Neuronal stem cell (in vitro differentiated cells): ENCODE measurements around the gene VSTM4.

Experiments used
- DNase-seq: peaks from one replicate; pipeline ENCODE4 v3.0.0-alpha.2; 2013; ENCODE audit warnings: low spot score
- H2AFZ ChIP-seq: one replicate; pipeline ENCODE4 v1.6.1; 2013; ENCODE audit warnings: mild to moderate bottlenecking, low read length, inconsistent platforms
- H2AK5ac ChIP-seq: 2 replicates; pipeline ENCODE4 v1.6.1; 2013; ENCODE audit warnings: low read depth, mild to moderate bottlenecking, inconsistent platforms, low read length, moderate library complexity, mixed read lengths
- H2BK120ac ChIP-seq: 2 replicates; pipeline ENCODE4 v1.6.1; 2013; ENCODE audit warnings: low read depth, mild to moderate bottlenecking, inconsistent platforms, low read length, moderate library complexity, mixed read lengths
- H2BK12ac ChIP-seq: one replicate; pipeline ENCODE4 v1.6.1; 2013; ENCODE audit warnings: low read length, inconsistent platforms
- H2BK15ac ChIP-seq: 2 replicates; pipeline ENCODE4 v1.6.1; 2013; ENCODE audit warnings: mild to moderate bottlenecking, low read length, inconsistent platforms, mixed read lengths
- H2BK5ac ChIP-seq: one replicate; pipeline ENCODE4 v1.6.1; 2013; ENCODE audit warnings: inconsistent platforms, mild to moderate bottlenecking, low read length, moderate library complexity
- H3K14ac ChIP-seq: one replicate; pipeline ENCODE4 v1.6.1; 2013; ENCODE audit warnings: low read length, inconsistent platforms
- H3K18ac ChIP-seq: 2 replicates; pipeline ENCODE4 v1.6.1; 2013; ENCODE audit warnings: low read length, inconsistent platforms
- H3K23ac ChIP-seq: 2 replicates; pipeline ENCODE4 v1.6.1; 2013; ENCODE audit warnings: low read depth, mild to moderate bottlenecking, mixed read lengths, low read length, inconsistent platforms; ENCODE audit not compliant: poor library complexity
- H3K27ac ChIP-seq: replicated peaks from 3 replicates; pipeline ENCODE4 v1.5.1; 2013; ENCODE audit warnings: low read length, inconsistent platforms
- H3K27me3 ChIP-seq, 3 experiments: 2 replicates each; pipeline ENCODE4 v1.6.1; 2013; ENCODE audit warnings: low read length in 3 of 3, mild to moderate bottlenecking in 2 of 3, inconsistent platforms in 1 of 3, low read depth in 1 of 3, mixed read lengths in 1 of 3, moderate library complexity in 1 of 3; ENCODE audit not compliant: control insufficient read depth in 3 of 3, insufficient read depth in 3 of 3
- H3K36me3 ChIP-seq, 2 donors: replicated peaks in 1 of 2; 2 replicates each; pipeline ENCODE4 v1.6.1; 2013; ENCODE audit warnings: low read length in 2 of 2; ENCODE audit not compliant: control insufficient read depth in 2 of 2, insufficient read depth in 2 of 2
- H3K4ac ChIP-seq: 2 replicates; pipeline ENCODE4 v1.6.1; 2013; ENCODE audit warnings: inconsistent platforms, mild to moderate bottlenecking, low read length, moderate library complexity
- H3K4me1 ChIP-seq, 2 donors: 1 replicate in 1 of 2; 2 replicates in 1 of 2; pipeline ENCODE4 v1.6.1; 2013; ENCODE audit warnings: low read length in 2 of 2, low read depth in 1 of 2; ENCODE audit not compliant: control insufficient read depth in 2 of 2, insufficient read depth in 1 of 2
- H3K4me2 ChIP-seq: one replicate; pipeline ENCODE4 v1.6.1; 2013; ENCODE audit warnings: mild to moderate bottlenecking, low read length, inconsistent platforms; ENCODE audit not compliant: insufficient read depth, poor library complexity, severe bottlenecking
- H3K4me3 ChIP-seq, 2 donors: 2 replicates each; pipeline ENCODE4 v1.5.1; 2013; ENCODE audit warnings: low read length in 2 of 2, mild to moderate bottlenecking in 2 of 2, inconsistent platforms in 1 of 2, moderate library complexity in 1 of 2
- H3K79me1 ChIP-seq: one replicate; pipeline ENCODE4 v1.6.1; 2013; ENCODE audit warnings: low read depth, mild to moderate bottlenecking, inconsistent platforms, low read length, moderate library complexity
- H3K9ac ChIP-seq: one replicate; pipeline ENCODE4 v1.6.1; 2013; ENCODE audit warnings: mild to moderate bottlenecking, low read depth, low read length, inconsistent platforms; ENCODE audit not compliant: poor library complexity
- H3K9me3 ChIP-seq, 2 donors: replicated peaks in 1 of 2; 2 replicates each; pipeline versions ENCODE3 to v1.6.1; 2013; ENCODE audit warnings: low read length in 2 of 2, mild to moderate bottlenecking in 2 of 2, inconsistent platforms in 1 of 2, low read depth in 1 of 2, mixed read lengths in 1 of 2, moderate library complexity in 1 of 2; ENCODE audit not compliant: control insufficient read depth in 2 of 2, insufficient read depth in 1 of 2
- H4K8ac ChIP-seq: one replicate; pipeline ENCODE4 v1.6.1; 2013; ENCODE audit warnings: low read depth, mild to moderate bottlenecking, inconsistent platforms, low read length, moderate library complexity
- H4K91ac ChIP-seq: one replicate; pipeline ENCODE4 v1.6.1; 2013; ENCODE audit warnings: low read length, low read depth, mild to moderate bottlenecking, inconsistent platforms; ENCODE audit not compliant: poor library complexity
- WGBS, 2 donors: extraction: QIAGEN DNeasy Blood & Tissue Kit; methylation state at CpG; one replicate each; pipeline ENCODE4 v1.1.7; 2013; ENCODE audit warnings: missing lambda C conversion rate in 2 of 2, mixed read lengths in 1 of 2; ENCODE audit not compliant: insufficient read length in 2 of 2, insufficient replicate concordance in 1 of 2; ENCODE audit errors: extremely low coverage in 2 of 2; 5-methylcytosine and 5-hydroxymethylcytosine counted together

Gene VSTM4

DNA sequence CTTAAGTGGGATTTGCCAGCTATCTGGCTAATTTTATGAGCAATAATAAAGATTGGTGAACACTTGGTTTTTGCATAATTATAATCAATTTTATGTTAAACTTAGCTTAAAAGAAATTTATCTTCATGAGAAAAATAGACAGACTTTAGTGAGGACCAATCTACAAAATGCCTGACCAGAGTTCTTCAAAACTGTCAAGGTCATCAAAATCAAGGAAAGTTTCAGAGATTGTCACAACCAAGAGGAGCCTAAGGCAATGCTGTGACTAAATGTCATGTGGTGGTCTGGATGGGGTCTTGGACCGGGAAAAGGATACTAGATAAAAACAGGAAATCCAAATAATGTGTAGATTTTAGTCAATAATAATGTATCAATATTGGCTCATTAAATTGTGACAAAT is 36.2 kb upstream of the VSTM4 start:
- Histone ChIP-seq H4K8ac (no peak overlapping the region), H4K91ac (no peak overlapping the region), H3K23ac (no peak overlapping the region), H3K4me3 (no peak overlapping the region), H3K4me2 (no peak overlapping the region), H2AK5ac (no peak overlapping the region), H3K9ac (no peak overlapping the region), H3K36me3 (no peaks in the 10 kb centered on the region), H3K4ac (no peak overlapping the region), H3K9me3 (peaks cover 0 to 2% of the 10 kb centered on the region in 2 donors), H2BK15ac (no peak overlapping the region), H3K14ac (no peak overlapping the region), H3K4me1 (no peaks in the 10 kb centered on the region), H2BK12ac (no peak overlapping the region), H3K27ac (no peak overlapping the region), H2BK5ac (no peak overlapping the region), H3K79me1 (no peaks in the 10 kb centered on the region), H3K27me3 (peaks cover 0 to 12% (median 0%) of the 10 kb centered on the region in 3 experiments), H2AFZ (no peak overlapping the region), H2BK120ac (no peak overlapping the region), H3K18ac (no peak overlapping the region)
- WGBS, 2 donors, result no CpG with 5 or more reads among the region's 1 CpG
- DNase-seq, result no peak

DNA sequence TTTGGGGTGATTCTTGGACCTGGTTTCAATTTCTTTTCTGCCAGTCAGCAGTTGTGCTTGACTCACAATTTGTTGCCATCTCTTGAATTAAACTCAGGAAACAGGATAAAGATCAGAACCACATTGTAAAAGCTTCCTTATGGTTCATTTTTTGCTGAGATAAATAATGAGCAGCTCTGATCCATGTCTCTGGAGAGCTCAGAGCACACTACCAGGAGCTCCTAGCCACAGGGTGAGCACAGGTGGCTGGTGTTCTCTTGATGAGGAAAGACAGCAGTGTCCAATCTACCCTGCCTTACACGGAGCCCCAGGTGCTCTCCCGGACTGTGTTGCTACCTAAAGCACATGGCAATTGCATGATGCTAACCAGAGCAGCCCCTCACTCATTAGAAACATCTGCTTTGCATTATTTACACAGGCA is 35.7 kb upstream of the VSTM4 start:
- Histone ChIP-seq H2AK5ac (no peak overlapping the region), H3K27me3 (peaks cover 0 to 11% (median 0%) of the 10 kb centered on the region in 3 experiments), H3K4me3 (no peak overlapping the region), H2BK5ac (no peak overlapping the region), H2BK12ac (no peak overlapping the region), H3K18ac (no peak overlapping the region), H3K36me3 (no peaks in the 10 kb centered on the region), H3K4me2 (no peak overlapping the region), H2AFZ (no peak overlapping the region), H3K23ac (no peak overlapping the region), H2BK120ac (no peak overlapping the region), H3K4me1 (no peaks in the 10 kb centered on the region), H3K9ac (no peak overlapping the region), H4K8ac (no peak overlapping the region), H2BK15ac (no peak overlapping the region), H3K79me1 (no peaks in the 10 kb centered on the region), H3K4ac (no peak overlapping the region), H3K27ac (no peak overlapping the region), H3K14ac (no peak overlapping the region), H3K9me3 (peaks cover 0 to 2% of the 10 kb centered on the region in 2 donors), H4K91ac (no peak overlapping the region)
- DNase-seq, result no peak
- no CpG with 5 or more reads among the region's 2 CpGs for WGBS, 2 donors

DNA sequence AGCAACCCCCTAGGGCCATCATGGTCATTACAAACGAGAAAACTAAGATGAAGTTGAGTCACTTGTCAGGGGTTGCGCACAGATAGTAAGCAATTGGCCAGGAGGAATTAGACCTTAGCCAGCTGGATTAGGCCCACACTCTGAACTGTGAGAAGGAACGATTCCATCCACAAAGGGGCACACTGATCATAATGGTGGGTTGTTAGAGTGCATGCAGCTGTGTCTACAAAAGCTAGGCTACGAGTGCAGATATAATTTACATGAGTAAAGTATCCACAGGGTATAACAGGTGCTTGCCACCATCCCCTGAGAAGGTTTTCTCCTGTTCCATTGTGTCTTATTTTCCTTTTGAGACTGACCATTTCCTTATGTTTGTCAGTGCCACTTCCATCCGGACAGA is 35.1 kb upstream of the VSTM4 start:
- Histone ChIP-seq H3K4me1 (no peaks in the 10 kb centered on the region), H3K27ac (no peak overlapping the region)
- WGBS, 2 donors, result no CpG with 5 or more reads among the region's 5 CpGs

DNA sequence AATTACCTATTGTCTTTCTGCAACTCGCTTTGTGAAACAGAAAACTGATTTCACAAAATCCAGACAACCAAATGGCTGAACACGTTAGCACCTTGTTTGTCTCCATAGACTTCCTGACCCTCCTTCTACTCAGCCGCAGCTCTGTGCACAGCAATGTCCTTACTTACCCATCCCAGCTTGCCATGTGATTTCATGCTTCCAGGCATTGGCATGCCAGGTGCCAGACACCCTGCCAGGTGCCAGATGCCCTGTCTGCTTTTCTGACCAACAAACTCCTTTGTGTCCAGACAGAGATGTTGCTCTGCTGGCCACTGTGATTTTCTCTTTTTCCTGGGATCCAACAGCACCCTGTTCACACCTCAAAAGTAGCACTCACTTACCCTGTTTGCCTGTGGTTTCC is 34.6 kb upstream of the VSTM4 start:
- no peaks in the 10 kb centered on the region for H3K36me3 ChIP-seq
- no peak overlapping the region for H3K23ac ChIP-seq
- no CpG with 5 or more reads among the region's 3 CpGs for WGBS, 2 donors
- H2BK120ac ChIP-seq, result no peak overlapping the region
- H2AK5ac ChIP-seq, result no peak overlapping the region
- H3K9me3 ChIP-seq, result peaks cover 0 to 2% of the 10 kb centered on the region in 2 donors
- no peak overlapping the region for H3K14ac ChIP-seq
- H3K4me3 ChIP-seq, result no peak overlapping the region
- no peak overlapping the region for H3K4me2 ChIP-seq
- peaks cover 0 to 7% (median 0%) of the 10 kb centered on the region in 3 experiments for H3K27me3 ChIP-seq
- H3K18ac ChIP-seq, result no peak overlapping the region
- H4K8ac ChIP-seq, result no peak overlapping the region
- H3K4me1 ChIP-seq, result no peaks in the 10 kb centered on the region
- no peak overlapping the region for H3K9ac ChIP-seq
- no peak overlapping the region for H4K91ac ChIP-seq
- H3K79me1 ChIP-seq, result no peaks in the 10 kb centered on the region
- no peak overlapping the region for H2BK5ac ChIP-seq
- H2AFZ ChIP-seq, result no peak overlapping the region
- no peak overlapping the region for H2BK15ac ChIP-seq
- no peak overlapping the region for H3K27ac ChIP-seq
- H3K4ac ChIP-seq, result no peak overlapping the region
- H2BK12ac ChIP-seq, result no peak overlapping the region
- no peak for DNase-seq

More for the DNA sequence above, 35.1 kb upstream of the VSTM4 start:
- Histone ChIP-seq H3K27me3 (peaks cover 0 to 11% (median 0%) of the 10 kb centered on the region in 3 experiments), H4K8ac (no peak overlapping the region), H2AFZ (no peak overlapping the region), H3K4ac (no peak overlapping the region), H4K91ac (no peak overlapping the region), H3K79me1 (no peaks in the 10 kb centered on the region), H3K18ac (no peak overlapping the region), H3K4me2 (no peak overlapping the region), H2BK15ac (no peak overlapping the region), H3K36me3 (no peaks in the 10 kb centered on the region), H3K9ac (no peak overlapping the region), H2BK12ac (no peak overlapping the region), H2AK5ac (no peak overlapping the region), H3K23ac (no peak overlapping the region), H2BK120ac (no peak overlapping the region), H3K9me3 (peaks cover 0 to 2% of the 10 kb centered on the region in 2 donors), H3K4me3 (no peak overlapping the region), H3K14ac (no peak overlapping the region), H2BK5ac (no peak overlapping the region)
- DNase-seq, result no peak
